ENCODE measurements around the gene MOK. TPM values are rescaled to one million over a fixed set of nuclear protein-coding genes. Genes with fewer than 3 reads are reported as not detected.

Gene MOK
- total RNA-seq, 3 donors from 2014 or later = 3.2 to 5.5 (median 4.4) TPM

GRCh38 chr14:102235275-102235897 lies 69.6 kb downstream of the MOK start:
- ATAC-seq (peak; percentile 98 to 99), DNase-seq (peak; percentile 68)
- H3K4me1 Mint-ChIP-seq (ENCODE audit: low read depth) = no peaks in the 10 kb centered on the region
- H3K9me3 Mint-ChIP-seq = no peaks in the 10 kb centered on the region
- no peaks in the 10 kb centered on the region for H3K36me3 Mint-ChIP-seq (ENCODE audit: insufficient read depth)
- no peaks in the 10 kb centered on the region for H3K27me3 Mint-ChIP-seq (ENCODE audit: low read depth)
- H3K4me3 Mint-ChIP-seq = no peak overlapping the region

- DNase-seq = no peak
- Mint-ChIP-seq H3K36me3 (ENCODE audit: insufficient read depth) (no peaks in the 10 kb centered on the region), H3K4me3 (no peak overlapping the region), H3K27me3 (ENCODE audit: low read depth) (no peaks in the 10 kb centered on the region), H3K4me1 (ENCODE audit: low read depth) (no peaks in the 10 kb centered on the region), H3K9me3 (no peaks in the 10 kb centered on the region)
- ATAC-seq = no peak
Observed at GRCh38 chr14:102234331-102235264, 70.4 kb downstream of the MOK start.

- DNase-seq (no peak), ATAC-seq (no peak)
- H3K4me3 Mint-ChIP-seq = no peak overlapping the region
- H3K9me3 Mint-ChIP-seq = no peaks in the 10 kb centered on the region
- no peaks in the 10 kb centered on the region for H3K4me1 Mint-ChIP-seq (ENCODE audit: low read depth)
- no peaks in the 10 kb centered on the region for H3K27me3 Mint-ChIP-seq (ENCODE audit: low read depth)
- H3K36me3 Mint-ChIP-seq (ENCODE audit: insufficient read depth) = no peaks in the 10 kb centered on the region
Observed at GRCh38 chr14:102233081-102233480, 71.9 kb downstream of the MOK start.

GRCh38 chr14:102232348-102232625 lies 72.7 kb downstream of the MOK start:
- H3K9me3 Mint-ChIP-seq = no peaks in the 10 kb centered on the region
- no peak overlapping the region for H3K4me3 Mint-ChIP-seq
- H3K27me3 Mint-ChIP-seq (ENCODE audit: low read depth) = no peaks in the 10 kb centered on the region
- no peaks in the 10 kb centered on the region for H3K36me3 Mint-ChIP-seq (ENCODE audit: insufficient read depth)
- ATAC-seq (no peak), DNase-seq (no peak)
- H3K4me1 Mint-ChIP-seq (ENCODE audit: low read depth) = no peaks in the 10 kb centered on the region

- ATAC-seq (no peak), DNase-seq (no peak)
- no peaks in the 10 kb centered on the region for H3K9me3 Mint-ChIP-seq
- no peak overlapping the region for H3K4me3 Mint-ChIP-seq
- no peaks in the 10 kb centered on the region for H3K4me1 Mint-ChIP-seq (ENCODE audit: low read depth)
- H3K36me3 Mint-ChIP-seq (ENCODE audit: insufficient read depth) = no peaks in the 10 kb centered on the region
- no peaks in the 10 kb centered on the region for H3K27me3 Mint-ChIP-seq (ENCODE audit: low read depth)
Observed at GRCh38 chr14:102231476-102232347, 73.3 kb downstream of the MOK start.

- Mint-ChIP-seq H3K27me3 (ENCODE audit: low read depth) (no peaks in the 10 kb centered on the region), H3K4me3 (no peak overlapping the region), H3K36me3 (ENCODE audit: insufficient read depth) (no peaks in the 10 kb centered on the region), H3K9me3 (no peaks in the 10 kb centered on the region), H3K4me1 (ENCODE audit: low read depth) (no peaks in the 10 kb centered on the region)
- ATAC-seq (no peak), DNase-seq (no peak)
Observed at GRCh38 chr14:102230481-102231210, 74.3 kb downstream of the MOK start.

GRCh38 chr14:102229739-102230092 lies 75.2 kb downstream of the MOK start:
- no peaks in the 10 kb centered on the region for H3K27me3 Mint-ChIP-seq (ENCODE audit: low read depth)
- no peak for DNase-seq
- no peaks in the 10 kb centered on the region for H3K4me1 Mint-ChIP-seq (ENCODE audit: low read depth)
- H3K4me3 Mint-ChIP-seq = no peak overlapping the region
- ATAC-seq = no peak
- no peaks in the 10 kb centered on the region for H3K36me3 Mint-ChIP-seq (ENCODE audit: insufficient read depth)
- no peaks in the 10 kb centered on the region for H3K9me3 Mint-ChIP-seq

GRCh38 chr14:102229071-102229738 lies 75.8 kb downstream of the MOK start:
- DNase-seq (no peak), ATAC-seq (no peak)
- Mint-ChIP-seq H3K9me3 (no peaks in the 10 kb centered on the region), H3K36me3 (ENCODE audit: insufficient read depth) (no peaks in the 10 kb centered on the region), H3K27me3 (ENCODE audit: low read depth) (no peaks in the 10 kb centered on the region), H3K4me3 (no peak overlapping the region), H3K4me1 (ENCODE audit: low read depth) (no peaks in the 10 kb centered on the region)

GRCh38 chr14:102227184-102227964 lies 77.6 kb downstream of the MOK start:
- Mint-ChIP-seq H3K27me3 (ENCODE audit: low read depth) (no peaks in the 10 kb centered on the region), H3K9me3 (no peaks in the 10 kb centered on the region), H3K4me3 (no peak overlapping the region), H3K4me1 (ENCODE audit: low read depth) (no peaks in the 10 kb centered on the region), H3K36me3 (ENCODE audit: insufficient read depth) (peaks cover 4% of the 10 kb centered on the region)
- DNase-seq = no peak
- no peak for ATAC-seq

GRCh38 chr14:102226356-102227125 lies 78.4 kb downstream of the MOK start:
- peaks cover 4% of the 10 kb centered on the region for H3K36me3 Mint-ChIP-seq (ENCODE audit: insufficient read depth)
- H3K4me3 Mint-ChIP-seq = no peak overlapping the region
- ATAC-seq (no peak), DNase-seq (no peak)
- H3K9me3 Mint-ChIP-seq = no peaks in the 10 kb centered on the region
- H3K4me1 Mint-ChIP-seq (ENCODE audit: low read depth) = no peaks in the 10 kb centered on the region
- H3K27me3 Mint-ChIP-seq (ENCODE audit: low read depth) = no peaks in the 10 kb centered on the region

GRCh38 chr14:102225936-102226335 lies 79.0 kb downstream of the MOK start:
- peaks cover 4% of the 10 kb centered on the region for H3K36me3 Mint-ChIP-seq (ENCODE audit: insufficient read depth)
- H3K4me1 Mint-ChIP-seq (ENCODE audit: low read depth) = no peaks in the 10 kb centered on the region
- H3K27me3 Mint-ChIP-seq (ENCODE audit: low read depth) = no peaks in the 10 kb centered on the region
- DNase-seq (no peak), ATAC-seq (no peak)
- no peaks in the 10 kb centered on the region for H3K9me3 Mint-ChIP-seq
- H3K4me3 Mint-ChIP-seq = no peak overlapping the region

GRCh38 chr14:102225386-102225785 lies 79.6 kb downstream of the MOK start:
- H3K4me1 Mint-ChIP-seq (ENCODE audit: low read depth) = no peaks in the 10 kb centered on the region
- H3K4me3 Mint-ChIP-seq = no peak overlapping the region
- DNase-seq = no peak
- H3K36me3 Mint-ChIP-seq (ENCODE audit: insufficient read depth) = peaks cover 4% of the 10 kb centered on the region
- no peaks in the 10 kb centered on the region for H3K9me3 Mint-ChIP-seq
- ATAC-seq = no peak
- H3K27me3 Mint-ChIP-seq (ENCODE audit: low read depth) = no peaks in the 10 kb centered on the region

Measured in activated T-cell treated with anti-CD3 and anti-CD28 coated beads, Interleukin-2, amount 50 U/mL, for 4 hours (primary cell).